Fibroblast of skin of right quadriceps (primary cell): Measurements from ENCODE around the gene TRIM29.
A peak's percentile ranks its signal among the peaks of the same experiment; 100 is the strongest.

ENCODE experiments used
- DNase-seq: peaks from one replicate; pipeline ENCODE4 v3.0.0-alpha.2; 2013

TRIM29 gene

GRCh38 chr11:120122924-120123683 lies 14.8 kb downstream of the TRIM29 start:
- DNase-seq, result no peak

- no peak for DNase-seq
These were observed 15.9 kb downstream of the TRIM29 start for GRCh38 chr11:120121914-120122473.

- no peak for DNase-seq
These were observed 16.6 kb downstream of the TRIM29 start for GRCh38 chr11:120121336-120121735.

- no peak for DNase-seq
These were observed 17.0 kb downstream of the TRIM29 start for GRCh38 chr11:120120805-120121335.

DNA sequence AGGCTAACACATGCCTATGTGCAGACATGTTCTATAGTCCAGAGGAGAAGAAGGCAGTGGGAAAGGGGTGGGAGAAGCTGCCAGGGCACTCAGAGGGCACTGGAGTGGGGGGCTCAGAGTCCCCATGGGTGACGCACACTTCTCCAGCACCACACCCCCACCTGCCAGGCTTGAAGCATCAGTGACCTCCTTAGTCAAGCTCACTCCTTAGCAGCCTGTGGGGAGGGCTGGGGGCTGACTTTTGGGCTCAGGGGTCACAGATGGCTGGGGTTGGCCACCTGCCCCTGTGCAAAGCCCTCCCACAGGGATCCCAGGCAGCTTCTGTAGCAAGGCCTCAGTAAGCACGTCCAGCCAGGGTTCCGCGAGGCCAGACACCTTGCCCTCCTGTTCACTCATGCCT lies 18.8 kb downstream of the TRIM29 start:
- no peak for DNase-seq

DNA sequence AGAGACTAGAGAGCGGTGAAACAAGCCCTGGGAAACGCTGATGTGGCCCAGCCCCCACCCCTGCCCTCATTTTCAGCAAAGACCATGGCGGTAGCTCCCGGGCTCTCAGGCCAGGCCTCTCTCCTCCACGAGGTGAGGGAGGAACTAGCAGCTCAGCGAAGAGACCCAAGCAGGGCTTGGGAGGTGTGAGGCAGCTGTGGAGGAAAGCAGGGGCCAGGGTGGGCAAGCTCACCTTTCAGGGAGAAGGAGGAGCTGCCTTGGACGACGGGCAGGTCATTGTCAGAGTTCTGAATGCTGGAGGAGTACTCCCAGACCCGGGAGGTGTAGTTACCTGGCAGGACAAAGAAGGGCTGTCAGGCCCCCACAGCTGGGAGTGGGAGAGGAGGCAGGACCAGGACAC lies 19.9 kb downstream of the TRIM29 start:
- no peak for DNase-seq

GRCh38 chr11:120116966-120117365 lies 20.9 kb downstream of the TRIM29 start:
- DNase-seq, result no peak

DNA sequence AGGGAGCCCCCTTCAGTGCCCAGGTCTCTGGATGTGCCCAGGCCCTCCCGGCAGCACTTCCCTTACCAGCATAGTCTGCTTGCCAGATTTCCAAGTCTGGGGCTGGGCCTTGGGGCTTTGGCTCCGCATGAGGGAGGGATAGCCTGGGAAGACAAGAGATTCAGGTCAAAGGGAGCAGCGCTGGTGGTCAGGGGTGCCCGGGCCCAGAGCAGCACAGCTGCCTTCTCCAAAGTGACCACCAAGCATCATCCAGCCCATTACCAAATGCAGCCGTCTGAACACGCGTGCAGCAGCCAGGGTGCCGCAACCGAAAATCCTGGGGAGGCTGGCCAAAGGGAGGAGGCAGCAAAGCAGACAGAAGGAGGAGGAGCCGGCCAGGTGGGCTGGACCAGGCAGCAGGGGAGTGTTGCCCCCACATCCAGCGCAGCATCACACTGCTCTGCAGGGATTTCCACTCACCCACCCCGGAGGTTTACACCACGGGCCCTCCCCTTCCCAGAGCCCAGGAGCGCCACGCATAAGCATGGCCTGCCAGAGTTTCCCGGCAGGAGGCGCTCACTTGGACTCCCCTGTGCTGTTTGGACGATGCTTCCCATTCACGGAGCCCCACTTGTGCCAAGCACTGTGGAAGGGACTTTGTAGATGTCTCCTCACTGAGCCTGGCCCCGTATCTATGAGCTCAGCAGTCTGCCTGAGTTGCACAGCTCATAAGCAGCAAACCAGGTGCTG lies 22.5 kb downstream of the TRIM29 start:
- no peak for DNase-seq

DNA sequence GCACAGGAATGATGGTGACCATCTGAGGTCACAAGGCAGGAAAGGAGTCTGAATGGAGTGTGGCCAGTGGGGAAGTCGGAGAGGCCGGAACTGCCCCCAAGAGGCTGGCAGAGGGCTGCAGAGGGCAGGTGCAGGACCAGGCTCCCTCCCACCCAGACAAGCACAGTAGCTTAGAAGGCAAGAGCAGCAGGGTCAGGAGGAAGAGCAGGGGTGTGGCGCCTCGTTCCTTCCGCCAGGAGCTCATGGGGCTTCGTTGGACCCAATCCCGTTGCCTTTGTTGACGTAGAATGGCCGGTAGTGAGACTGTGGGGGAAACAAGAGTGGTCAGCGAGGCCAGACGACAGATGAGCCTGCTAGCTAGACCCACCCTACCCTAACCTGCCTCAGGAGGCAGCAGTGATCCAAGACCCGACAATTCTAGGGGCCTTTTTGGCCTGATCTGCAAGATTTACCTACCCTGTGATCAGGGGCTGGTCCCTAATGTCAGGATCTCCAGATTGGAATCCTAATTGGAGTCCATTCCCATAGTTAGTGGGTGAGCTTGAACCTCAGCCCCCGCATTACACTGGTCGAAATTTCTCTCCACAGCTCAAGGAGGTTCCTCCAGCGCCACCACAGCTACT lies 25.6 kb downstream of the TRIM29 start:
- DNase-seq, result no peak

DNA sequence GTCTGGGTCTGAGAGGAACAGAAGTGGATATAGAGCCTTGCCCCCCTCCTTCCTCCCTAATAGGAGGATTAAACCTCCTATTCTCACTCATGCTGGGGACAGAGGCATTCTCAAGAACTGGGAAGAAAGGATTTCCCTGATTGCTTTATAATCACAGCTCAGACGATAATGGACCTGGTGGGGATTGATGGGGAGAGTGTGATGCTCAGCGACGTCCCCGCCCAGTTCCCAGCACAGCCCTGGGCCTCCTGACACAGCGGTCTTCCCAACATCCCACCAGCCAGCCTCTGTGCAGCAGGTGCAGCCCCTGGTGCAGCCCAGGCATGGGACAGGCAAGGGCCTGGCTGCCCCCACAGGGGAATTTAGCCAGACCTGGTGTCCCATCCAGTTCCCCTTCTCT lies 28.4 kb downstream of the TRIM29 start:
- no peak for DNase-seq

GRCh38 chr11:120108785-120109168 lies 29.1 kb downstream of the TRIM29 start:
- DNase-seq, result no peak

DNA sequence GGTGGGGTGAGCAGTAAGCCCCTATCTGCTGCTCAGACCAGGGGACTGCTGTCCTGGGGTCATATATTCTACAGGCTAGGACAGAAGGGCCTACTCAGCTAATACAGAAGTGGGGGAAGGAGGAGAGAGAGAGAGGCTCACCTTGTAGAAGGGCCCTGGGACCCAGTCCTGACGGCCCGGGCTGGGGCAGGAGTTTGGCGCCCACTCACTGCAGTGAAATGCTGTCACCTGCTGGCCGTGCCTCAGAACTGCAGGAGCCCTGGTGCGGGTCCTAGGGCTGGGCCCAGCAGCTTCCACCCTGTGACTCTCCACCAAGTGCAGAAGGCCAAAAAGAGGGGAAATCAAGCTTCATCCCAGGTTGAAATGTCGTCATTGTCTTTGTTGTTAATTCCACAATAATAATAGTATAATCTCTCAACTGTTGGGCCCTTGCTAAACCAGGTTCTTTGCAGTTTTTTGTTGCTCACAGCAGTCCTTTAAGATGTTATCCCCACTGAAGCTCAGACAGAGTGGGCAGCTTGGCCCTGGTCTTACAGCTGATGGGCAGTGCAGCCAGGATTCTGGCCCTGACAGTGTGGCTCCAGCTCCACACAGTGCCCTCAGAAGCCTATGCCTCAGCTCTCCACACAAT lies 29.6 kb downstream of the TRIM29 start:
- peak; percentile 35 for DNase-seq

DNA sequence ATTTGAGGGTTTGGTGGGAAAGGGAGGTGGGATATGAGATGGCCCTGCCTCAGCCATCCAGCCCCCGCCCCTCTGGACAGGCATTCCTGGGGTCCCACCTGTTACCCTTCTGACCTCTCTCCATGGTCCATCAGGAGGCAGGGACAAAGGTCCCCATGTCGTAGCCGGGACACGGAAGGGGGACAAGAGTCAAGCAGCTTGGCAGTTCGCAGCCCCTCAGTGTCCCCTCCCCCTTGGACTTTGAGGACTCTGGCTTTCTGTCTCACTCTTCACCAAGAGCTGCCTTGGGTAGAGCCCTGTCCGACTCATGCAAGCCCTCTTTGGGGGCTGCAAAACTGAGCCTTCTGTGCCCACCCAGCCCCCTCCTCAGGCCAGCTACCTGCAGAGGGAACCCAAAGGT lies 30.2 kb downstream of the TRIM29 start:
- DNase-seq, result no peak

- no peak for DNase-seq
These were observed 31.4 kb downstream of the TRIM29 start for GRCh38 chr11:120106354-120107150.

GRCh38 chr11:120105576-120105975 lies 32.3 kb downstream of the TRIM29 start:
- DNase-seq, result no peak

DNA sequence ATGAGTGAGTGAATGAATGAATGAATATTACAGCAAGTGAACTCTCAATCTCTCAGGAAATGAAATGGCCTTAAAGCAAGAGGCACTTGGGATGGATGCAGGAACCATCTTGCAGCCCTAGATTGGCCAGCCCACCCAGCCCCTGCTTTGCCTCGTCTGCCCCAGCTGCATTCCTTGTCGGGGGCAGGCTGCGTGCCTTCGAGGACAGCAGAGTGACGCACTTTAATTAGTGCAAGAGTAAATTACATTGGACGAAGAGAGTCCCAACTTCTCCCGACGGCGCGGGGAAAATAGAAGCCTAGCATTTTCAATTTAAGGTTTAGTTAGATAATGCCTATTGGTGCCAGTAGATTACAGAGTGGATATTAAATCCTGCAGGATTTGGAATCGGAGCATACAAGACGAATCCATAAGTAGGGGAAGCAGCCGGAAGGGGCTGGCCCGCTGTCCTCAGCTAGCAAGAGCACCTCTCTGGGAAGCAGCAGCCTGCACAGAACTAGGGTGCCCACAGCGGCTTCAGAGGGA lies 33.8 kb downstream of the TRIM29 start:
- DNase-seq, result no peak

- DNase-seq, result no peak
These were observed 35.1 kb downstream of the TRIM29 start for GRCh38 chr11:120102864-120103122.

- no peak for DNase-seq
These were observed 35.7 kb downstream of the TRIM29 start for GRCh38 chr11:120102050-120102863.

DNA sequence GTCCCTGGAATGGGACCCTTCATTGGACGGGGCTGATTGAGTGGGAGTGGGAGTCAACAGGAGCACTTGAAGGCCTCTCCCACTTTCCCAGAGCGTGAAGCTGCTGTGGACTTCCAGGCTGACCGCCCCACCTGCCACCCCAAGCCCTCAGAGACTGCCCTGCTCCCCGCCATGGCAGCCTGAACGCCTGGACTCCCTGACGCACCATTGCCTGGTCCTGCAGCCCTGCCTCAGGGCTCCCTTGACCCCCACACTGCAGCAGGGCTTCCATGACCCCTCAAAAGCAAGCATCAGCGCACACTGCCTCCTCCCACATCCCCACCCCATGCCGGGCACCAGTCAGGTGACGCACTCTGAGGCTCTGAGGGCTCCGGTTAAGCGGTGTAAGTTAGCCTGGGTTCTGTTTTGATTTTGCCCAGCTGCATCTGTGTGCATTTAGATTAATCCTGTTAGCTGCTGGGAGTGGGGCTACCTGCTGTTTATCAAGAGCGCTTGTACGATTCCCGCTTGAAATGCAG lies 39.4 kb downstream of the TRIM29 start:
- no peak for DNase-seq

GRCh38 chr11:120097721-120098385 lies 40.1 kb downstream of the TRIM29 start:
- DNase-seq, result no peak
